Measurements from ENCODE around the gene EVC2. TPM values are rescaled to one million over a fixed set of nuclear protein-coding genes. Genes with fewer than 3 reads are reported as not detected.

The EVC2 gene
- total RNA-seq, 3 donors from 2014 or later (not counting 1 experiment from before 2014, with no cell fraction given): 0.20 to 2.6 (median 1.5) TPM

- Mint-ChIP-seq H3K27ac (no peak overlapping the region), H3K36me3 (no peaks in the 10 kb centered on the region), H3K4me3 (no peak overlapping the region), H3K27me3 (ENCODE audit: low read depth in 2 of 2) (peaks cover 0 to 21% of the 10 kb centered on the region in 2 donors), H3K9me3 (no peaks in the 10 kb centered on the region), H3K4me1 (no peaks in the 10 kb centered on the region)
- Histone ChIP-seq H3K27ac (ENCODE audit: low read length) (no peak overlapping the region), H3K9me3 (ENCODE audit: control insufficient read depth, insufficient read depth, low read length) (no peaks in the 10 kb centered on the region), H3K4me1 (ENCODE audit: control insufficient read depth, insufficient read depth, low read length) (no peaks in the 10 kb centered on the region), H3K27me3 (ENCODE audit: control insufficient read depth, insufficient read depth, low read length) (no peaks in the 10 kb centered on the region), H3K4me3 (ENCODE audit: low read length) (no peak overlapping the region), H3K36me3 (ENCODE audit: control insufficient read depth, insufficient read depth, low read length) (no peaks in the 10 kb centered on the region)
- intact Hi-C loops (cut with micrococcal nuclease): no loop called here
- WGBS (ENCODE audit: insufficient coverage): 85% methylated on average over 5 of the region's 5 CpGs
- ATAC-seq (no peak), DNase-seq (no peak)
- no peak for TF ChIP-seq CTCF (IDR thresholded peaks at IDR 0.05)
Measured at GRCh38 chr4:5700459-5700858, 7.9 kb downstream of the EVC2 start.

DNA sequence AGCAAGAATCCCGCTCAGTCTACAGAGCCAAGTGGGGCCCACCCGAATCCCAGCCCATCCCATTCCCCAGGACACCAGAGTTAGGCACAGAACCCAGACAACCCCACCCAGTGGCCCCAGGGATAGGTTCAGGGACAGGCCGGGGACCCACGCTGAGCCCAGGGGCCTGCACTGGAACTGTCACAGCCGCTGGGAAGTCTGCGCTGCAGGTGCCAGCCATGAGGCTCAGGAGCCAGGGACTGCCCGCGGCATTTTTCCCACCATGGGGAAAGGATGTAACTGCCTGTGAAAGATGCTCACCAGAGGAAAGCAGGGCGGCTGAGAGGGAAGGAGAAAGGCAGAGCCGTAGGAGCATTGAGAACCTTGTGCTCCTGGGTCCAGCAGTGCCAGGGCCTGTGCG lies 12.0 kb downstream of the EVC2 start:
- Mint-ChIP-seq H3K9me3 (no peaks in the 10 kb centered on the region), H3K27ac (no peak overlapping the region), H3K36me3 (no peaks in the 10 kb centered on the region), H3K4me3 (no peak overlapping the region), H3K27me3 (ENCODE audit: low read depth in 2 of 2) (peaks cover 0 to 7% of the 10 kb centered on the region in 2 donors), H3K4me1 (no peaks in the 10 kb centered on the region)
- no peak overlapping the region for H3K4me3 ChIP-seq (ENCODE audit: low read length)
- 93% methylated on average over 11 of the region's 11 CpGs for WGBS (ENCODE audit: insufficient coverage)
- H3K27ac ChIP-seq (ENCODE audit: low read length): no peak overlapping the region
- TF ChIP-seq CTCF (IDR thresholded peaks at IDR 0.05): no peak
- H3K4me1 ChIP-seq (ENCODE audit: control insufficient read depth, insufficient read depth, low read length): no peaks in the 10 kb centered on the region
- intact Hi-C loops (cut with micrococcal nuclease): no loop called here
- no peaks in the 10 kb centered on the region for H3K9me3 ChIP-seq (ENCODE audit: control insufficient read depth, insufficient read depth, low read length)
- DNase-seq: no peak
- no peak for ATAC-seq
- no peaks in the 10 kb centered on the region for H3K27me3 ChIP-seq (ENCODE audit: control insufficient read depth, insufficient read depth, low read length)
- no peaks in the 10 kb centered on the region for H3K36me3 ChIP-seq (ENCODE audit: control insufficient read depth, insufficient read depth, low read length)

DNA sequence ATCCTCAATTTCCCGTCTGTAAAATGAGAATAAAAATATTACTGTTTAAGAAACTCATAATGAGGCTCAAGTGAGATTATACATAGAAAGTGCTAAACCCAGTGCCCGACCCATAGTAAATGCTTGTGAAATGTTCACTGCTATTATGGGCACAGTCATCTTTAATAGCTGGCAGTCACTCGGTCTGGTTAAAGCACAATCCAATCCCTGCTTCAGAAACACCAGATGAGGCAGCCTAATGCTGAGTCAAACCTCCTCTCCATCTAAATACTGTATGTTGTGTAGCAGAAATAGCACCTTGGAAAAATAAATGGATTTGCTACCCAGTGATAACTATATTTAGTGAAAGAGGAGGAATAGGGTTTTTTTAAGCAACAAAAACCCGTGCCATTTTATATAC lies 14.5 kb downstream of the EVC2 start:
- H3K27me3 Mint-ChIP-seq (ENCODE audit: low read depth in 2 of 2): no peaks in the 10 kb centered on the region
- H3K27me3 ChIP-seq (ENCODE audit: control insufficient read depth, insufficient read depth, low read length): no peaks in the 10 kb centered on the region
- 91% methylated on average over 1 of the region's 4 CpGs for WGBS (ENCODE audit: insufficient coverage)
- H3K4me1 ChIP-seq (ENCODE audit: control insufficient read depth, insufficient read depth, low read length): no peaks in the 10 kb centered on the region
- TF ChIP-seq CTCF (IDR thresholded peaks at IDR 0.05): no peak
- H3K36me3 ChIP-seq (ENCODE audit: control insufficient read depth, insufficient read depth, low read length): no peaks in the 10 kb centered on the region
- H3K4me3 ChIP-seq (ENCODE audit: low read length): no peak overlapping the region
- no peak overlapping the region for H3K27ac ChIP-seq (ENCODE audit: low read length)
- H3K36me3 Mint-ChIP-seq: no peaks in the 10 kb centered on the region
- H3K9me3 ChIP-seq (ENCODE audit: control insufficient read depth, insufficient read depth, low read length): no peaks in the 10 kb centered on the region
- no peaks in the 10 kb centered on the region for H3K4me1 Mint-ChIP-seq
- no peak overlapping the region for H3K4me3 Mint-ChIP-seq
- ATAC-seq (no peak), DNase-seq (no peak)
- no peak overlapping the region for H3K27ac Mint-ChIP-seq
- intact Hi-C loops (cut with micrococcal nuclease): no loop called here
- no peaks in the 10 kb centered on the region for H3K9me3 Mint-ChIP-seq

- 84% methylated on average over 7 of the region's 7 CpGs for WGBS (ENCODE audit: insufficient coverage)
- Mint-ChIP-seq H3K9me3 (no peaks in the 10 kb centered on the region), H3K27ac (no peak overlapping the region), H3K4me3 (no peak overlapping the region), H3K4me1 (no peaks in the 10 kb centered on the region), H3K36me3 (no peaks in the 10 kb centered on the region), H3K27me3 (ENCODE audit: low read depth in 2 of 2) (no peaks in the 10 kb centered on the region)
- H3K27ac ChIP-seq (ENCODE audit: low read length): no peak overlapping the region
- TF ChIP-seq CTCF (IDR thresholded peaks at IDR 0.05): no peak
- no peak for ATAC-seq
- H3K36me3 ChIP-seq (ENCODE audit: control insufficient read depth, insufficient read depth, low read length): no peaks in the 10 kb centered on the region
- no peak for DNase-seq
- H3K9me3 ChIP-seq (ENCODE audit: control insufficient read depth, insufficient read depth, low read length): no peaks in the 10 kb centered on the region
- H3K4me1 ChIP-seq (ENCODE audit: control insufficient read depth, insufficient read depth, low read length): no peaks in the 10 kb centered on the region
- intact Hi-C loops (cut with micrococcal nuclease): no loop called here
- H3K4me3 ChIP-seq (ENCODE audit: low read length): no peak overlapping the region
- no peaks in the 10 kb centered on the region for H3K27me3 ChIP-seq (ENCODE audit: control insufficient read depth, insufficient read depth, low read length)
Measured at GRCh38 chr4:5691491-5692132, 16.7 kb downstream of the EVC2 start.
